SK-N-SH treated with all-trans-retinoic acid at 6 μM for 48 hours (cell line): ENCODE measurements around the gene TWIST2.

Experiments
- ARNTL ChIP-seq: fragments of 450-650 bp; formaldehyde crosslinking; IDR thresholded peaks from 2 replicates; pipeline ENCODE4 v1.5.0; 2020; ENCODE audit warnings: low read depth, mild to moderate bottlenecking, moderate library complexity, borderline replicate concordance
- ESRRG ChIP-seq: fragments of 250-450 bp; sonication (Bioruptor Pico); IDR thresholded peaks from 2 replicates; pipeline ENCODE4 v1.6.1; 2021; ENCODE audit warnings: mild to moderate bottlenecking
- ISL1 ChIP-seq: fragments of 250-450 bp; sonication (Bioruptor Pico); IDR thresholded peaks from 2 replicates; pipeline ENCODE4 v2.1.2; 2022; ENCODE audit warnings: mild to moderate bottlenecking, moderate library complexity
- OSR1 ChIP-seq: fragments of 250-450 bp; sonication (Bioruptor Pico); IDR thresholded peaks from 2 replicates; pipeline ENCODE4 v1.8.0; 2022; ENCODE audit warnings: moderate library complexity, mild to moderate bottlenecking, inconsistent platforms
- PATZ1 ChIP-seq: fragments of 250-450 bp; sonication (Bioruptor Pico); IDR thresholded peaks from 2 replicates; pipeline ENCODE4 v1.8.0; 2020; ENCODE audit warnings: mild to moderate bottlenecking, moderate library complexity, borderline replicate concordance
- PPARA ChIP-seq: fragments of 250-450 bp; sonication (Bioruptor Pico); IDR thresholded peaks from 2 replicates; pipeline ENCODE4 v1.5.0; 2020; ENCODE audit warnings: mild to moderate bottlenecking, borderline replicate concordance
- RARB ChIP-seq: fragments of 250-450 bp; sonication (Bioruptor Pico); IDR thresholded peaks from 2 replicates; pipeline ENCODE4 v1.8.0; 2021; ENCODE audit warnings: mild to moderate bottlenecking, moderate library complexity
- SNAI2 ChIP-seq: fragments of 250-450 bp; sonication (Bioruptor Pico); IDR thresholded peaks from 2 replicates; pipeline ENCODE4 v1.5.0; 2020; ENCODE audit warnings: mild to moderate bottlenecking, moderate library complexity
- TCF4 ChIP-seq: fragments of 250-450 bp; sonication (Bioruptor Pico); IDR thresholded peaks from 2 replicates; pipeline ENCODE4 v1.8.0; 2021; ENCODE audit warnings: mild to moderate bottlenecking, moderate library complexity, borderline replicate concordance
- TOX ChIP-seq: fragments of 250-450 bp; sonication (Bioruptor Pico); IDR thresholded peaks from 2 replicates; pipeline ENCODE4 v1.8.0; 2021; ENCODE audit warnings: mild to moderate bottlenecking, moderate library complexity, borderline replicate concordance
- ZC3H10 ChIP-seq: fragments of 250-450 bp; sonication (Bioruptor Pico); IDR thresholded peaks from 2 replicates; pipeline ENCODE4 v1.5.1; 2021; ENCODE audit warnings: mild to moderate bottlenecking, moderate library complexity
- ZFP3 ChIP-seq: fragments of 250-450 bp; sonication (Bioruptor Pico); IDR thresholded peaks from 2 replicates; pipeline ENCODE4 v1.5.0; 2020; ENCODE audit warnings: mild to moderate bottlenecking, moderate library complexity
- ZNF70 ChIP-seq: fragments of 450-650 bp; formaldehyde crosslinking; IDR thresholded peaks from 2 replicates; pipeline ENCODE4 v1.5.0; 2020; ENCODE audit warnings: mild to moderate bottlenecking, moderate library complexity

- TF ChIP-seq ZNF70 (CRISPR knock-in tag) (no peak), ESRRG (CRISPR knock-in tag) (no peak), TOX (no peak), OSR1 (CRISPR knock-in tag) (no peak), ZC3H10 (CRISPR knock-in tag) (no peak), RARB (no peak), PATZ1 (CRISPR knock-in tag) (no peak), SNAI2 (no peak), PPARA (no peak), ARNTL (CRISPR knock-in tag) (no peak), TCF4 (CRISPR knock-in tag) (no peak), ISL1 (no peak), ZFP3 (CRISPR knock-in tag) (no peak)
Measured at GRCh38 chr2:238955648-238956531, 108.0 kb downstream of the TWIST2 start.
